Stimulated activated CD4-positive, alpha-beta T cell treated with anti-CD3 and anti-CD28 coated beads, Interleukin-15, amount 100 ng/mL, for 1 hour (primary cell): ENCODE results near the gene ATG9B.
"Not testable (repeated sequence)": the region's sequence is repeated elsewhere in the genome, so short reads cannot be mapped to it uniquely, and the experiment has no call there.

Experiments
- DNase-seq, 2 donors: peaks; one replicate each; pipeline ENCODE4 v3.0.0-alpha.2; 2020; ENCODE audit warnings: low read depth in 1 of 2, low spot score in 1 of 2

Gene ATG9B

DNA sequence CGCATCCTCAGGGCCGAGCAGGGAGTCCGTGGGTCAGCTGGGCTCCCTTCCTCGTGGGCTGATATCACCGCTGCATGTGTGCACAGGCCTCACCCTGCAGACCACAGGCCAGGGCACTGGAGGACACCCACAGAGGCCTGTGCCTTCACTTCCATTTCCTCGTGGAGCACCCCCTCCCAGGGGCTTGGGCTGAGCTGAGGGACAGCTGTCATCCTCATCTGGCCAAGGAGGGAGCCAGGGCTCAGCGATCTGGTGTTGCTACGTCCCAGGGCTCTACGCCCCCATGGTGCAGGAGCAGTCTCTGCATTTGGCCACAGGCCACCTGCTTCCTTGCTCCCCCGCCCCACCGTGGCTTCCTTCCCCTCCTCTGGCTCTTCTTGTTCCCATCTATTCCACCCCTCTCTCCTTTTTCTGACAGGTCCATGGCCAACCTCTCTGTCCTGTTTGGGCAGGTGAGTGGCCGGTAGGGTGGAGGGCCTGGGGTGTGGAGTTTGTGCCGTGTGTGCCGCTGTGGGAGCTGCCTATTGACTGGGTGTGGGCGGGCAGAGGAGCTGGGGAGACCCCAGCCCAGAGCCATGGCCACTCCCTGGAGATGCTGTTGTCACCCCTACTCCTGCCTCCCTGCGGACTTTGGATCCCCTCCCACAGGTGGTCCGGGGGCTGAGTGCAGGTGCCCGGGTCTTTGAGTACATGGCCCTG, 15.7 kb upstream of the ATG9B start:
- no peak for DNase-seq

GRCh38 chr7:151038951-151039849, 14.9 kb upstream of the ATG9B start:
- peak in 1 of 2 donors; percentile 33 for DNase-seq

DNA sequence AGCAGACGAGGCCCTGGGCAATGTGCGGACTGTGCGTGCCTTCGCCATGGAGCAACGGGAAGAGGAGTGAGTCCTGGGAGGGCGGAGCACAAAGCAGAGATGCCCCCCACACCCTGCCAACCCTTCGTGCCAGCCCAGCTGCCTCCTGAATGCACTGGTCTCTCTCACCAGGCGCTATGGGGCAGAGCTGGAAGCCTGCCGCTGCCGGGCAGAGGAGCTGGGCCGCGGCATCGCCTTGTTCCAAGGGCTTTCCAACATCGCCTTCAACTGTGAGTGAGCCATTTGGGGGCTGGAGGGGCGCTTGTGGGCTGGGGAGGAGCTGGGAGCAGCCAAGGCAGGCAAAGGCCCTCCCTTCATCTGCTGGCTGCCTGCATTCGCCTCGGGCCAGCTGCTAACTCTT, 11.6 kb upstream of the ATG9B start:
- no peak for DNase-seq

- DNase-seq, result no peak
These were observed 10.9 kb upstream of the ATG9B start for GRCh38 chr7:151035026-151035717.

DNA sequence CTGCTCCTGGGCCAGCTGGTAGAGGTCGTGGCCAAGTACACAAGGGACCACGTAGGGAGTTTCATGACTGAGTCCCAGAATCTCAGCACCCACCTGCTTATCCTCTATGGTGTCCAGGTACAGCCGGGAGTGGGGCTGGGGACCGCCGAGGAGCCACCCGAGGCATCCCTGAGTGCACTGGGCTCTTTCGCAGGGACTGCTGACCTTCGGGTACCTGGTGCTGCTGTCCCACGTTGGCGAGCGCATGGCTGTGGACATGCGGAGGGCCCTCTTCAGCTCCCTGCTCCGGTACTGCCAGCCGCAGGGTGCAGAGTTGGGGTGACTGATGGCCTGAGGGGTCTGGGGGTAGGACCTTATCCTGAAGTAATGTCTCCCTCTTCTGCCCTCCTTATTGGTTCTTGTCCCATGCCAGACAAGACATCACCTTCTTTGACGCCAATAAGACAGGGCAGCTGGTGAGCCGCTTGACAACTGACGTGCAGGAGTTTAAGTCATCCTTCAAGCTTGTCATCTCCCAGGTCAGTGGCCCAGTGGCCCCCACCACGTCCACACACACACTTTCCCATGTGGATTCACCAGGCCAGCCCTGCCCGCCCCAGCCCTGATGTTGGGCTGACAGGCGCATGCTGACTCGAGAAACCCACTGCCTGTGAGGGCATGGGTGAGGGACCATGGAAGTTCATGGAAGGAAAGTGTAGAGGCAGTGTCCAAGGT, 10.2 kb upstream of the ATG9B start:
- no peak for DNase-seq

DNA sequence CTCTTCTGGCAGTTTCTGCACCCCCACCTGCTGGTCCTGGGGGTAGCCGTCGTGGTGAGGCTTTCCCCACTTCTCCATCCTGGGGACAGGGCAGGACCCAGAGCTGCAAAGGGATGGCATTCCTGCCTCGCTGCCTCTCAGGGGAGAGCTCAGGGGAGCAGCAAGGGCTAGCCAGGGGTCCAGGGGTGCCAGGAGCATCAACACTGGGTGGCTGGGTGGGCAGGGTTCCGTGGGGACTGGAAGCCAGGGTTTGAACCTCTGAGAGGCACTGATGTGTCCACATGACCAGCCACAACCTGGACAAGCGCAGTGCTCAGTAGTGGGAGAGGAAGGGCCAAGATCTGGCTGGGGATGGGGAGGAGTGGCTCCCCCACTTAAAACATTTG, 9.6 kb upstream of the ATG9B start:
- no peak for DNase-seq

- DNase-seq, result no peak
These were observed 8.9 kb upstream of the ATG9B start for GRCh38 chr7:151032936-151033863.

- no peak for DNase-seq
These were observed 6.7 kb upstream of the ATG9B start for GRCh38 chr7:151031011-151031410.

DNA sequence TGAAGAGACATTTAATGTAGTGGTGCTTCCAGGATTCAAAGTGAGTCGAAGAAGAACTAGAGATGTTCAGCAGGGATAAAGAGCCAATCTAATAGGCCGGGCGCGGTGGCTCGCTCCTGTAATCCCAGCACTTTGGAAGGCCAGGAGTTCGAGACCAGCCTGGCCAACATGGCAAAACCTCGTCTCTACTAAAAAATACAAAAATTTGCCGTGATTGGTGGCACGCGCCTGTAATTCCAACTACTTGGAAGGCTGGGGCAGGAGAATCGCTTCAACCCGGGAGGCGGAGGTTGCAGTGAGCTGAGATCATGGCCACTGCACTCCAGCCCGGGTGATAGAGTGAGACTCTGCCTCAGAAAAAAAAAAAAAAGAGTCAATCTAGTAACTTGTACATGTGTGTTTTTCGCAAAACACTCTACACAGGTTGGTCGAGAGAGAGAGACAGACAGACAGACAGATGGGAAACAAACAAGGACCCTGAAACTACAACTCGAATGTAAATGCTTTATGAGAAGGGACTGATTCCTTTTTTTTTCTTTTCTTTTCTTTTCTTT, 4.7 kb upstream of the ATG9B start:
- DNase-seq, result no peak

DNA sequence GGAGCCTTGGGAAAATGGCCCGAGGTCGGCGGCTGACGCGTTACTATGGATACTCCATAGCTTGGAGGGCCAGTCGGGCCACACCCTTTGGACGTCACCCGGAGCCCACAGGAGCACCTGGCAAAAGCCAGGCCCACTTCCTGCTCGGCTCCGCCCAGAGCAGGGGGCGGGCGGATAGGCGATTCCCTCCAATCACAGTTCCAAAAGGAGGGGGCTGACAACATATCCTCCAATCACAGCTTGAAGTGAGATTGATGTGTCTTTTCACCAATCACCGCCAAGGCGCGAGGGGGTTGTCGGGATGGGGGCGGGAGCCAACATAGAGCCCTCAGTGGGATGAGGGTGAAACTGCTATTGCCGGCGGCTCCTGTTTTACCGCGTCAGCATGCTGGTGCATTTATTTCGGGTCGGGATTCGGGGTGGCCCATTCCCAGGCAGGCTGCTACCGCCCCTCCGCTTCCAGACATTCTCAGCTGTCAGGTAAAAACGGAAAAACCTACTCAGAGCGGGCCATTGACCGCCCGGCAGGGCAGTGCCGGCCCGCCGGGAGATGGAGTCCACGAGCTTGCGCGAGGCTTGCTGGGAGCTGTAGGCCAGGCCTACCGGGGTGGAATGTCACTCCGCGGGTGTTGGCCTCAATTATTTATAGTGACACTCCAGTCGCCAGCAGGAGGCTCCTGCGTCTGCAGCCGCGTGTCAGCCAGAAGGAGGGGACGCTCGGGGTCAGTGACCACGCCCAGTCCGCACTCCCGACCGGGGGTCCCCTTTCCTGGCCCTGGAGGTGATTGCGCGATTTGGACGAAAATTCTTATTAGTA, 4.0 kb upstream of the ATG9B start, which contains the start of gene ABCB8:
Gene ABCB8, plus strand, starts transcription at position 320 of the 817 bp plus-strand sequence. Its CDS starts 66 bp downstream, at position 386.
- peak; percentile 87 to 96 for DNase-seq

- DNase-seq, result not testable (repeated sequence)
These were observed 3.4 kb upstream of the ATG9B start for GRCh38 chr7:151027728-151028130.

- not testable (repeated sequence) for DNase-seq
These were observed 2.8 kb upstream of the ATG9B start for GRCh38 chr7:151026771-151027727.

DNA sequence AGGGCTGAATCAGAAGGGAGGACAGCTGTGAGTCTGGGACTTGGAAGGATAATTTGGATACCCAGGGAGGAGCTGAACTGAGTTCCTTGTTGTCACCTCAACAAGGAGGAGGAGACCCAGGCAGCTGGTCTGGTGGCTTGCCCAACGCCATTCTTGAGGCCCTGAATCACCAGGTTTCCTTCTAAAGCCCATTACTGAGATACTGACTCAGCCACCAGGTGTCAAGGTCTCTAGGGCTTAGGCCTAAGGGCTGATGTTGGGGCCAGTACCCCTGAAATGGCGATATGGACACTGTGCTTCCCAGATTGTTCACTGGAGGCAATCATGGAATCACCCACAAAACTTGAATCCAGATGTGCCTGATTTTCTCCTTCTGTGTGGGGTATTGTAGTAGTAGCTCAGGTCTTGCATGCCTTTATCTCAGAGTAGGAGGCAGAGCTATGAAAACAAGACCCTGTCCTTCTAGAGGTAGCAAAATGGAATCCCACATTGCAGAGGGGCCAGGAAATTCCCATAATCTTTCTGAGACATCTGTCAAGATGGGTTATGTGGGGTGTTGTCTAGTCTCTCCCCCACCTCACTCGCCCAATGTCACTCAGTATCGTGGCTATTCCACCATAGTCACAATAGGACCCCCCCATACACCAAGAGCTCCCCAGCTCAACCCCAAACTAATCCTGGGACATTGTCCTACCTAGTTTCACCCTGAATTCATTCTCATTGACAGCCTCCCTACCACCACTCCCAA, 1.8 kb upstream of the ATG9B start:
- no peak for DNase-seq

DNA sequence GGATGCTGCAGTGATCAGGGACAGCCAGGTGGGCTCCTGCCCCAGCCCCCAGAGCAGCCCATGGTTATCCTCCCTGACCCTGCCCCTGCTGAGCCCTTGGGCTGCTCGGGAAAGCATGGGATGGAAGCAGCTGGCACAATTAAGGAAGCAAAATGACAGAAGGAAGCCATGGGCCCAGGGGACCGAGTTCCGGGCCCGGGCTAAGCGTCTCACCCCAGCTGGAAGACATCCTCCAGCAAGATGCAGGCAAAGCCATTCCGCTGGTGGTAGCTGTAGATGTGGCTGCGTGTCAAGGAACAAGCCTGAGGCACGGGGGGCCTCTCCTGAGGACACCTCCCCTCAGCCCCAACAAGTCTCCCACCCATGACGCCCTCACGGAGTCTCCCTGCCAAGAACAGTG, 1.1 kb downstream of the ATG9B start:
- DNase-seq, result no peak

- DNase-seq, result no peak
These were observed 4.1 kb downstream of the ATG9B start for GRCh38 chr7:151020231-151020630.

- DNase-seq, result no peak
These were observed 5.2 kb downstream of the ATG9B start for GRCh38 chr7:151019130-151019447.
